Globus pallidus (tissue), 1 donor: ENCODE measurements around the gene NME3.
A peak's percentile ranks its signal among the peaks of the same experiment; 100 is the strongest.
"Not testable (repeated sequence)": the region's sequence is repeated elsewhere in the genome, so short reads cannot be mapped to it uniquely, and the experiment has no call there.

Experiments used
- DNase-seq: peaks from one replicate; pipeline ENCODE4 v3.0.0-alpha.2; 2015; ENCODE audit warnings: low spot score

Gene NME3

DNA sequence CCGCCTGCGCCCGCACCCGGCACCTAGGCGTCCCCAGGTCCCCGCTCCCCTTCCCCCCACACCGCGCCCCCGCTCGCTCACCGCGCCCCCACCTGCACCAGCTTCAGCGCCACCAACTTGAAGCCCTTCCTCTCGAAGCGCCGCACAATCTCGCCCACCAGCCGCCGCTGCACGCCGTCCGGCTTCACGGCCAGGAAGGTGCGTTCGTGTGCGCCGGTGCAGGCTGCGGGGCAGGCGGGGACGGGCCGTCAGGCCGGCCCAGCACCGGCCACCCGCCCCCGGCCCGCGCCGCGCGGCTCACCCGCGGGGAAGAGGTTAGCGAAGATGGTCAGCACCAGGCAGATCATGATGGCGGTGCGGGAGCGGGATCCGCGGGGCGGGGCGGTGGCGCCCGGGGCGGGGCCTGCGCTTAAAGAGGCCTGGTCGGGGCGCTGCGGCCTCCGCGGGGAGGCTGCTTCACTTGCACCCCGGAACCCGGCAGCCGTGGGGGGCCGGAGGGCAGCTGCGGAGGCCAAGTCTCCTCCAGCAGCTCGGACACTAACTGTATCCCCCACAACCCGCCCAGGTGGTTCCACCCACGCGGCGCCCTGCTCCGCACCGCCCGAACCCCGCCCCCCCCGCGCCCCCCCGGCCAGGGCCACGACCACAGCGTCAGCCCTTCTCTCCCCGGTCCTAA lies at the start of gene NME3:
Gene NME3 (minus strand): TSS at position 356 of the 676 bp plus-strand sequence. CDS start 9 bp downstream, at position 347.
- DNase-seq: peak; percentile 58

- DNase-seq: no peak
Measured at GRCh38 chr16:1820946-1821290, 49.6 kb upstream of the NME3 start.

GRCh38 chr16:1820096-1820945 lies 49.0 kb upstream of the NME3 start:
- DNase-seq: no peak

DNA sequence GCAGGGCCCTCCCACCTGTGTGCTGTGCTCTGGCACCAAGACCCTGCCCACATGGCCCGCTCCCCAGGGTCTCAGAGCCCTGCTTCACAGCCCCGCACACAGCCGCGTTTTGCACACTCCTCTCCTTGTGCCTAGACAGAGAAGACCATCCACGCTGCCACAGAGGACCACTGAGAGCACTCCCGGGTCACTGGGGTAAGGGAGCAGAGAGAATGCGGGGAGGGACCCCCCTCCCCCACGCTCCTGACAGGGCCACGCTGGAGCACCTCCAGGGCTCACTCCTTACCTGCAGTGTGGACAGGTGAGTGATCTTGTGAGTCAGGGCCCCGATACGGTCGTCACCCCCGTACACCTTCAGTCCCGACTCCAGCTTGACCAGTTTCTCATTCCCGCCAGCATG lies 48.3 kb upstream of the NME3 start:
- DNase-seq: no peak

DNA sequence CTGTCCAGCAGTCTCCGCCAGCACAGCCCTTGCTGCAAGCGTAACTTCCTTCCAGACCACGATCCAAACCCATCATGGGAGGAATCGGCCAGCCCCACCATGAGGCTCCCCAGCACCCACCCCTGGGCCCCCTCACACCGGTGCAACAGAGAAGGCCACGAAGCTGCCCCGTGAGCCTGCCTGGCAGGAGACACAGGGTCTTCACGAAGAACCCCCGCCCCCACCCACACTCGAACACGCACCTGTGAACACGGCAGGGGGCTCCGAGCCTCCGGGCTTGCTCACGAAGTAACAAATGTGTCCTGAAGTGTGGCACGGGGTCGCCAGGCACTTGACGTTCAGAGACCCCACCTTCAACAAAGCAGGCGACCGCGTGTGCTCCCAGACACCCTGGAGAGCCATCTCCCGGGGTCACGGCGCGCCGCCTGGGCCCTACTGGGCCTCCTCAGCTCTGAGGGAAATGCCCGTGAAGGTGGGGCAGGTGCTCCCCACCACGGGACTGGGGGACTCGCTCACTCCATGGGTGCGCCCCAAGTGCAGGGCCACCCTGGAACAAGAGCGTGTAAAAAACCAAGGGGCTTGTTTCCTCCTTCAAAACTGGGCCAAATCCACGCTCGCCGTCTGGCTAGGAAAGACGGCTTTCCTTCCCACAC lies 47.7 kb upstream of the NME3 start:
- DNase-seq: no peak

DNA sequence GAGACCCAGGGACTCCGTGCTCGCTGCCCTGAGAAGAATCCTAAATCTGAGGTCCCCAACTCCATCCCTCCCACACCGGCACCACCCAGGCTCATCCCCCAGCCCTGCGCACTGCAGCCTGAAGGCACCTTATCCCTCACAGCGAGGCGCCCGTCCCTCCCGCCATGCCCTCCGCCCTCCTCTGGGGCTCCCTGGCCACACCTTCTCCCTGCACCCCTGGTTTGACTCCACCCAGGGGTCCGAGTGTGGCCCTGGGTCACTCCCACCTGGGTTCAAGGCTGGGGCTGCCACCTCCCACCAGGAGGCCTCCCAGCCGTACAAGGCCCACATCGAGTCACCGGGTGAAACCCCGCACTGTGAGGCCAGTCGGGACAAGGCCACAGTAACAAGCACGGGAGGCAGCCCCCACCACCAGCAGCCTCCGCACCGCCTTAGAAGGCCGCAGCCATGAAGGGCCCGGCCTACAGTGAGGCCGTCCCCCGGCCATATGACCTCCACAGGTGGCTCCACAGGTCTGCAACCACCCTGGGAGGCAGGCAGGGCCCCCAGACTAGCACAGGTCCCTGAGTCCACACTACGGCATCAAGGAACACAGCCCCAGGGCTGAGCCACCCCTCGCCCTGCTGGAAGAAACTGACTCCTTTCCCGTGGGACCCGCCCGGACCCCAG lies 47.0 kb upstream of the NME3 start:
- no peak for DNase-seq

DNA sequence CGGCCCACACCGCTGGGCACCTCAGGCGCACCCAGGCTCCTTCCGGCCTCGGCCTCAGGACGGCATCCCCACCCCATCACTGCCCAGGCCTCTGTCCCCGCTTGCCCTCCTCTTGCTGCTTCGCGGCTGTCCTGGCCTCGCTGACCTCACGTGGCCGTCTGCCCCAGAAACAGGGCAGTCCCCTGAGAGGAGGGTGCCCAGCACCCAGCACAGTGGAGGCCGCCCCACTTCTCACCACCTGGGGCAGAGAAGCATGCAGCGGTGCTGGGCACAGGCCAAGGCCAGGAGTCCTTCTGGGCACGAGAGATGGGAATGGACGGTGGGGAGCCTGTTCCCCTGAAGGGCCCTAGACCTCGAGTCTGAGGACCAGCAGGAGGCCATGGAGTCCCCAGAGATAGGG lies 46.4 kb upstream of the NME3 start:
- DNase-seq: no peak

- no peak for DNase-seq
Measured at GRCh38 chr16:1817276-1817589, 45.9 kb upstream of the NME3 start.

DNA sequence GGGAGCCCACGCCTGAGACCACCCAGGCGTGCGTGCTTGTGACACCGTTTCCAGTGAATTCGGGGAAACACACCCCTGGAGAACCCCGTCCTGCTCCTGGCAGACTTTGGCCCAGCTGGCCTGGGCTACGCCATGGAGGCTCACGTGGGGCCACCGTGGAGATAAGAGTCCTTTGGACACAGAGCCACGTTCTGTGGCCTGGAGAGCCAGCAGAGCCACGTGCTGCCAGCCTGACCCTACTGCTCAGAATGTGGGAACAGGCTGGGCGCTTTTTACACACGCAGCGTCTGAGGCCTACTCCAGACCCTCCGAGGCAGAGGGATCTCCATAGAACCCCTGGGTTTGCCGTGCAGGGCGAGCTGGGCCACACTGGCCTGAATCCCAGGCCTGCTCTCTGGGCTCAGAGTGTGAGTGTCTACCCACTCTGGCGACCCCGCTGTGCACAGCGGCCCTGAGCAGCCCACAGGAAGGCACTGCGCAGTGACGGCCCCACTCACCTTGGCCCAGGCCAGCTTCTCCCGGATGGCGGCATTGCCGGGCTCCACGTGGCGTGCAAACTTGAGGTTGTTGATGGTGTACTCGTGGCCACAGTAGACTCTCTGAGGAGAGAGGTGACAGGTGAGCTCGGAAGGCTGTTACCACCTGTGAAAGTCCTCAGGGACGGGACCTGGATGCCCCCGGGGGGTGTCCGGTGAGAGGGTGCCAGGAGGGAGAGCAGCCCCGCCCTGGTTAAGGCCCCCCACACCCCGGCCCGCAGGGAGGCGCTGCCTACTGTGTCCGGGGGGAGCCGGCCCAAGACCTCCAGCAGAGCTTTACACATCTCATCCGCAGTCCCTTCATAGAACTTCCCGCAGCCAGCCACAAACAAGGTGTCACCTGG lies 45.3 kb upstream of the NME3 start:
- DNase-seq: no peak

GRCh38 chr16:1815461-1815860 lies 44.1 kb upstream of the NME3 start:
- no peak for DNase-seq

- DNase-seq: no peak
Measured at GRCh38 chr16:1812732-1813163, 41.4 kb upstream of the NME3 start.

DNA sequence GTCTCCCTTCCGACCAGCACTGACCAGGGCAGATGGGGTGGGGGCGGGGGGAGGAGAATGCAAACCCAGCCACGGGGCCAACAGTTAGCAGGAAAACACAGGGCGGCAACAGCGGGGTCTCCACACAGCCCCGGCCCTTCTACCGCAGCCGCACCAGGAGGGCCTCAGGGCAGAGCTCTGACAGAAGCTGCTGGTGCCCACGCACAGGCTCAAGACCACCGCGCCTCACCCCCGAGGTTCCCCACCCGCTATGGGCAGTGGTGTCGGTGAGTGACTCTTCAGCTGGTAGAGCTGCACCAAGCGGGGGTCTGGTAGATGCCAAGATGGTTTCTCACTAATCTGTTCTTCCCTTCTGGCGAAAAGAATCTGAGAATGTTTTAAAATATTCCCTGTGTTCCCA lies 39.2 kb upstream of the NME3 start:
- DNase-seq: no peak

DNA sequence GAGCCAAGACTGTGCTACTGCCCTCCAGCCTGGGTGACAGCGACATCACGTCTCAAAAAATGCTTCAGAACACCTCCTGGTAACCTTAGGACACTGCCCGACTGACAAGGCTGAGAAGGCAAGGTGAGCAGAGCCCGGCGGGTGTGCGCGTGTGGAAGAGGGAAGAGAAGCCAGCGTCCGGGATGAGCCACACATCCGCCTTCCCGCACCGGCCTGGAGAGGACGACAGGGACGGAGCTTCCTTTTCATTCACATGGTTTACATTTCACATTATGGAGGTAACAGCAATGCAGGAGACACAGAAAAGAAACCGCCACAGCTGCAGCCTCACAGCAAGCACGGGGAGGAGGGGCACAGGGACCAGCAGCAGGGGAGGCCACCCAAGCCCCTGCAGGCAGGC lies 38.8 kb upstream of the NME3 start:
- DNase-seq: no peak

- no peak for DNase-seq
Measured at GRCh38 chr16:1809281-1809801, 38.0 kb upstream of the NME3 start.

DNA sequence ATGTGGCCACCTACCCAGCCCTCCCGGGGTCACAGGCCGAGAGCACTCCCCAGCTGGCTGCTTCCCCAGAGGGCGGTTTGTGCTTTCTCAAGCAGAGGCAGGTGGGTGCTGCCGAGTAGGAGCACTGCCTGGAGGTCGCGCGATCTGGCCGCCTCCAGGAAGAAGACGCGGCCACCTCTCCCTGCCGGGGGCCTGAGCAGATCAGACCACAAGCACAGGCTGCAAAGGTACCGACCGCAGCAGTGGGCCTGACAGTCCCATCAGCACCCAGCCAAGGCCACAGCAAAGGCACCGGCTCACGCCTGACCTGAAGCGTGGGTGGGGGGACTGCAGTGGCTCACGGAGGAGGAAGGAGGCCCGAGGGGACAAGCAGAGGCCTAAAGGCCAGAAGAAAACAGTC lies 37.3 kb upstream of the NME3 start:
- DNase-seq: no peak

DNA sequence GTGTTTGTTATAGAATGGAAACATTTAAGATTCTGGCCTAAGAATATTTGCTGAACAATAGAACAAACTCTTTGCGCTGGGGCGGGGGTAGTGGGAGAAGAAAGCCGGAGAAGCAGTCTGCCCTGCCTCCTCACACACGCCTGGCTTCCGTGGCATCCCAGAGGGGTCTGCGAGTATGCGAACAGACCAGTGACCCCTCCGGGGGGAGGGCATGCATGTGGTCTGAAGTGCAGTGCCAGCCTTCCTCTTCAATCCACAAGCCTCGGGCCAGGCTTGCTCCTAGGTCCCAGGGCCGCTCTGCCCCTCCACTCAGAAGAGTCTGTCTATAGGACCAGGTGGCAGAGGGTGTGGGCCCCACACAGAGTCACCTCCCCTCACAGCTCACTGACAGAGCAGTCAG lies 36.3 kb upstream of the NME3 start:
- DNase-seq: no peak

DNA sequence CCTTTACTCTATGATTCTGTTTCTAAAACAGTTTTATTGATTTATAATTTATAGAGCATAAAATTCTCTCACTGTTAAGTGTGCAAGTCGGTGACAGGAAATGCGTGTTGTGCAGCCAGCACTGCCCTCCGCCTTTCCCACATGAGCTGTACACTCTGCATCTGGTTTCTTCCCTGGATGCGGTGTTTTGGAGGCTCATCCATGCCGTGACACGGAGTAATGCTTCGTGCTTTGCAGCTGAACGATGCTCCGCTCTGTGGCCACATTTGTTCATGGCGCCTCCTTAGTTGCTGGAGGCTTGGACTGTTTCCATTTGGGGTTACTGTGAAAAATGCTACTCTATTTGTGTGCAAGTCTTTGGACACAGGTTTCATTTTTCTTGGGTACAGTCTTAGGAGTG lies 29.4 kb upstream of the NME3 start:
- DNase-seq: no peak

DNA sequence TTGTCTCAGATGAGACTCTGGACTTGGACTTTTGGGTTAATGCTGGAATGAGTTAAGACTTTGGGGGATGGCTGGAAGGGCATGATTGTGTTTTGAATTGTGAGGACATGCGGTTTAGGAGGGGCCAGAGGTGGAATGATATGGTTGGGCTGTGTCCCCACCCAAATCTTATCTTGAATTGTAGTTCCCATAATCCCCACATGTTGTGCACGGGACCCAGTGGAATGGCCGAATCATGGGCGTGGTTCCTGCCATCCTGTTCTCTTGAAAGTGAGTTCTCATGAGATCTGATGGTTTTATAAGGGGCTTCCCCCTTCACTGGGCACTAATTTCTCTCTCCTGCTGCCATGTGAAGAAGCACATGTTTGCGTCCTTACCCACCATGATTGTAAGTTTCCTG lies 27.9 kb upstream of the NME3 start:
- not testable (repeated sequence) for DNase-seq

DNA sequence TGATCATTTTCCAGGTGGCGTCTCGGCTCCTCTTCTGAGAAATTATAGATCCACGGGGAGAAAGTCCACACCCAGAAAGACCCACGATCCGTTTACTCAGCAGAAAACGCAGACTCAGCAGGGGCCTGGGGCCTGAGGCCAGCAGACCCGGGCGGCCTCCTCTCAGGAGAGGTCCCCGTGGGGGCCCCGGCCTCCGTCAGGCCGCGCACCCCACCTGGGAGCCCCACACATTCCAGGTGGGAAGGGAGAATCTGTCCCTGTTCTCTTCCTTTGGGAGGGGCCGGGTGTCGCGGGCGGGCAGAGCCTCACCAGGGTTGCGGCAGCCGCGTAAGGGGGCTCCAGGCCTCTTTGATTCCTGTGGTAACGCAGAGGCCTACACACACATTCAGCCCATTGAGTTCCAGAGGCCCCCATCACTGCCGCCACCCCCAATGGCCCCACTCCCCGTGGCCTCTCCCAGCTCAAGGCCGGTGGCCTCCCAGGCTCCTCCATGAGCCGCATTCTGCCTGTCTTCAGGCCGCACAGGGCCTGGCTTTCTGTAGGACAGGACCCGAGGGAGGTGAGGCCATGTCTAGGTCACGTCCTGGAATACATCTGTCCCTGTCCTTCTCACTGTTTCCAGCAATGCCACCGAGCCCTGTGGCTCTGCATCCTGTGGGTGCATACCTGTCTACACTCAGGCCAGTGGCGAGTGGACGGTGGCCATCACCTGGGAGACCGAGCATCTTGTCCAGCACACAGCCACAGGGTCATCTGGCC lies 23.7 kb upstream of the NME3 start:
- no peak for DNase-seq

DNA sequence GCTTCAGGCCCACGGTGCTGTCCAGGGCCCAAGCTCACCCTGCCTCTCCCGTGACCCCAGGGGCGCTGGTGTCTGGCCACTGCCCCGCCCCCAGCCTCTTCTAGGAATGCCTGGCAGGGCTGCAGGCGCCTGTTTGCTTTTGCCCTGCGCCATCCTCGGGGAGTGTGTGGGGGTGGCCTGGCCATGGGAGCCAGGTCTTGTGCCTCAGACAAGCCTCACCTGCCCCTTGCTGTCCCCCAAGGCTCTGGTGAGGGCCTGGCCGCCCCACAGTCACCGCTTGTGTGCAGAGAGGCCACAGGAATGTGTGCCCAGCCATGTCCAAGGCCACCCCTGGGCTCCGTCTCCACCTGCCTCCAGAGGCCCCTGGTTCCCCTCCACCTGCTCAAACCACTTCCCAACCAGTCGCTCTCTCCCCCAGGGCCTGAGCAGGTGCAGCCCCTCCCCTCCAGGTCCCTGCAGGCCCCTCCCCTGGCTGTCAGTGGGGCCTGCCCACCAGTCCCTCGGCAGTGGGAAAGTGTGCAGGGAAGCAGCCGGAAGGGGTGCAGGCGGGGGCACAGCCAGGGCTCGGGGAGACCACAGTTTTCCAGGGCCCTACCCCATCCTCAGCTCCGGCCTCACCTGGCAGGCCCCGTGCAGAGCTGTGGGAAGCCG lies 23.0 kb upstream of the NME3 start:
- DNase-seq: no peak
